Daoy (cell line): ENCODE data around the gene ECM1. TPM values are rescaled to one million over a fixed set of nuclear protein-coding genes. Genes with fewer than 3 reads are reported as not detected.
A peak's percentile ranks its signal among the peaks of the same experiment; 100 is the strongest.

Source experiments
- DNase-seq: peaks from one replicate; pipeline ENCODE4 v3.0.0-alpha.2; 2015; ENCODE audit warnings: low read depth
- total RNA-seq: library from RNA; depleted of rRNA; stranded (reverse); fragments of >200 nt; shearing (Covaris generic); gene quantifications from 2 replicates; pipeline ENCODE4 v1.2.3, GENCODE V29; 2014; rRNA removed

ECM1 gene
- total RNA-seq, 1 experiment from 2014 or later: 13.8 TPM

DNA sequence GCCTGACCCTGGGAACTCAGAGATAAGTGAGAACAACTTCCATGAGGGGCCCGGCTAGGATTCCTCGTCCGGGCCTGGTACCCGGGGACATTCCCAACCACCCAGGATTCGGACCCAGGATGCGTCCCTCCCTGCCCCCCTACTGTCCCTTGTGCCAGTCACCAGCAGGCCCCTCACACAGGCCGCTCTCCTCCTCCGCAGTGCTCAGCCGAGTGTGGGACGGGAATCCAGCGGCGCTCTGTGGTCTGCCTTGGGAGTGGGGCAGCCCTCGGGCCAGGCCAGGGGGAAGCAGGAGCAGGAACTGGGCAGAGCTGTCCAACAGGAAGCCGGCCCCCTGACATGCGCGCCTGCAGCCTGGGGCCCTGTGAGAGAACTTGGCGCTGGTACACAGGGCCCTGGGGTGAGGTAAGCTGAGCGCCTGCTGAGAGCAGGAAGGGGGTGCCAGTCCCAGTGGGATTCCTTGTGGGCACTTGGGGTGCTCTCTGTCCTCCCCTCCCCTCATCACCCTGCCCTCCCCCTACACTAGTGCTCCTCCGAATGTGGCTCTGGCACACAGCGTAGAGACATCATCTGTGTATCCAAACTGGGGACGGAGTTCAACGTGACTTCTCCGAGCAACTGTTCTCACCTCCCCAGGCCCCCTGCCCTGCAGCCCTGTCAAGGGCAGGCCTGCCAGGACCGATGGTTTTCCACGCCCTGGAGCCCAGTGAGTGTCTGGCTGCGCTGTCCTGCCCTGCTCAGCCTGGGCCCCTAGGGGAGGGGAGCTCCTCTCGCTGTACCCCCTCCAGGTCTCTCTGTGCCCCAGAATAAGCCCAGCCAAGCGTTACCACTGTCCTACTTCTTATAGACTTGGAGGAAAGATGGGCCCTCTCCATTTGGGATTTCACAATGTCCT, 51.1 kb downstream of the ECM1 start:
- DNase-seq: no peak

DNA sequence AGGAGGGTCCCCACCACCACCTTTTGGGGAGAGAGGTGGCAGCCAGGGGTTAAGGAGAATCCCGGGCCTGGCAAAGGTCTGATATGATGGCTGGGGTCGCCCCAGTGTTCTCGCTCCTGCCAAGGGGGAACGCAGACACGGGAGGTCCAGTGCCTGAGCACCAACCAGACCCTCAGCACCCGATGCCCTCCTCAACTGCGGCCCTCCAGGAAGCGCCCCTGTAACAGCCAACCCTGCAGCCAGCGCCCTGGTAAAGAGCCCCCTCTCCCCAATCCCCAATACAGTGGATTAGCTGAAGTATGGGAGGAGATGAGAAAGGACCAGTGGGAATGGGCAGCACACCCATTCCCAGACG, 51.7 kb downstream of the ECM1 start:
- no peak for DNase-seq

DNA sequence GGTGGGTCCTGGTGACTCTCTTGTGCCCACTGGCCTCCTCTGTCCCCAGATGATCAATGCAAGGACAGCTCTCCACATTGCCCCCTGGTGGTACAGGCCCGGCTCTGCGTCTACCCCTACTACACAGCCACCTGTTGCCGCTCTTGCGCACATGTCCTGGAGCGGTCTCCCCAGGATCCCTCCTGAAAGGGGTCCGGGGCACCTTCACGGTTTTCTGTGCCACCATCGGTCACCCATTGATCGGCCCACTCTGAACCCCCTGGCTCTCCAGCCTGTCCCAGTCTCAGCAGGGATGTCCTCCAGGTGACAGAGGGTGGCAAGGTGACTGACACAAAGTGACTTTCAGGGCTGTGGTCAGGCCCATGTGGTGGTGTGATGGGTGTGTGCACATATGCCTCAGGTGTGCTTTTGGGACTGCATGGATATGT, 52.1 kb downstream of the ECM1 start:
- DNase-seq: peak; percentile 70

DNA sequence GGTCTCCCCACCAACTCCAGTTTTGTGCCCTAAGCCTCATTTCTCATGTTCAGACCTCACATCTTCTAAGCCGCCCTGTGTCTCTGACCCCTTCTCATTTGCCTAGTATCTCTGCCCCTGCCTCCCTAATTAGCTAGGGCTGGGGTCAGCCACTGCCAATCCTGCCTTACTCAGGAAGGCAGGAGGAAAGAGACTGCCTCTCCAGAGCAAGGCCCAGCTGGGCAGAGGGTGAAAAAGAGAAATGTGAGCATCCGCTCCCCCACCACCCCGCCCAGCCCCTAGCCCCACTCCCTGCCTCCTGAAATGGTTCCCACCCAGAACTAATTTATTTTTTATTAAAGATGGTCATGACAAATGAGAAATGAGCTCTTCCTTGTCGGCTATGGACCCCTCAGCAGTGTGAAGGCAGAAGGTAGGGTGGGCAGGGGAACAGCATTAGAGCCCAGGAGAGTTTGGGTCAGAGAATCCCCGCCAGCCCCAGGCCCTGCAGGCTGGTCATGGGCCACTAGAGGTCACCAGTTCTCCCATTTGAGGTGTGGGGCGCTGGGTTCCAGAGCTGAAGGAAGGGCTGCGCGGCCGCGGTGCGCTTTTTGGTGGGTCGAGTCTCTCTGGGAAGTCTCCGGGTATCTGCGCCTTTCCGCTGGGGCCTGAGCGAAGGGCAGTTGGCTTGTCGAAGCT, 52.8 kb downstream of the ECM1 start:
- DNase-seq: peak; percentile 93

DNA sequence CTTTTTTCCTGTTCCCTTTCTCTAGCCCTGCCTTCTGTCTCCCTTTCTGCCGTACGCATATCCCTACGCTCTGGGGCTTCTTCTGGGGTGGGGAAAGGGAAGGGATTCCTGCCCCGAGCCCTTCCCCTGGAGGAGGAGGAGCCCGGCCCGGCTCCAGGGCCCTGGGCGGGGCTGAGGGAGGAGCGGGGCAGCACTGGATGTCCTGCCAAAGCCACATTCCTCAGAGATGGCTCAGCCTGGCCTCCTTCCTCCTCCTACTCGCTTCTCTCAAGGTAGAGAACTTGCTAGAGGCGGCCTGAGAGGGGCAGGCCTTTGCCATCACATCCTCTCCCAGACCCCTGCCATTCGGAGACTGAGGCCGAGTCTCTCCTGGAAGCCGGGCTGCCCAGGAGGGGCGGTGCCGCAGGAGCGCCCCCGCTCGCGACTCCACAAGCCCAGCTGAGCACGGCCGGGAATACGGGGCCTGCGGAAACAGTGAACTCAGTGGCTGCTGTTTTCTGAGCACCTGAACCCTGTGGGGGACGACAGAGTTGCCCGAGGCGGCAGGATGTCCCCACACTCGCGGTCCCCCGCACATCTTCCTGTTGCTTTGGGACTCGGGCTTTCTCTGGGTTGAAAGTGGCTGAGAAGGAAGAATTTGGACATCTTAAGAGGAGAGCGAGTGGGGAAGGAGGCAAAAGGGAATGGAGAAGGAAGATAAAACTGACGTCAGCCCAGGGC, 53.5 kb downstream of the ECM1 start:
- peak; percentile 99 for DNase-seq

DNA sequence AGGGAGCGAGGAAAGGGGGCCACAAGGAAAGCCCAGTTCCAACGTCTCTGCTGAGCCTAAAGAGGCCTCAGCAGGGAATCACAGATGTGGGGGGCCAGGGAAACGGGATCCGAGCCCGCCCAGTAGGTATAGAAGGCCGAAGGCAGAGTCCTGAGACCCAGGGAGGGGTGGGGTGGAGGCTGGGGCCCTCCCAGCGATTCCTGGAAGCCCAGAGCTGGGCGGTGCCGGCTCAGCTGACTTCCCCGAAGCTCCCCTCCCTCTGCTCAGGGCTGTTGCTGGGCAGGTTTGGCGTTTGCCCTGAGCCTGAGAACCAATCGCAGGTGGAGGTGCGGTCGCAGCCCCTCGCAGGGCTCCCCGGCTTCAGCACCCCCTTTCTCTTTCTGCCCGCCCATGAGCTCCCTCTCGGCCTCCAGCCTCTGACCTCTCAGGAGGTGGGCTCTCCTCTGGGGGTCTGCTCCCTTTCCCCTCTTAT, 54.1 kb downstream of the ECM1 start:
- peak; percentile 92 for DNase-seq

DNA sequence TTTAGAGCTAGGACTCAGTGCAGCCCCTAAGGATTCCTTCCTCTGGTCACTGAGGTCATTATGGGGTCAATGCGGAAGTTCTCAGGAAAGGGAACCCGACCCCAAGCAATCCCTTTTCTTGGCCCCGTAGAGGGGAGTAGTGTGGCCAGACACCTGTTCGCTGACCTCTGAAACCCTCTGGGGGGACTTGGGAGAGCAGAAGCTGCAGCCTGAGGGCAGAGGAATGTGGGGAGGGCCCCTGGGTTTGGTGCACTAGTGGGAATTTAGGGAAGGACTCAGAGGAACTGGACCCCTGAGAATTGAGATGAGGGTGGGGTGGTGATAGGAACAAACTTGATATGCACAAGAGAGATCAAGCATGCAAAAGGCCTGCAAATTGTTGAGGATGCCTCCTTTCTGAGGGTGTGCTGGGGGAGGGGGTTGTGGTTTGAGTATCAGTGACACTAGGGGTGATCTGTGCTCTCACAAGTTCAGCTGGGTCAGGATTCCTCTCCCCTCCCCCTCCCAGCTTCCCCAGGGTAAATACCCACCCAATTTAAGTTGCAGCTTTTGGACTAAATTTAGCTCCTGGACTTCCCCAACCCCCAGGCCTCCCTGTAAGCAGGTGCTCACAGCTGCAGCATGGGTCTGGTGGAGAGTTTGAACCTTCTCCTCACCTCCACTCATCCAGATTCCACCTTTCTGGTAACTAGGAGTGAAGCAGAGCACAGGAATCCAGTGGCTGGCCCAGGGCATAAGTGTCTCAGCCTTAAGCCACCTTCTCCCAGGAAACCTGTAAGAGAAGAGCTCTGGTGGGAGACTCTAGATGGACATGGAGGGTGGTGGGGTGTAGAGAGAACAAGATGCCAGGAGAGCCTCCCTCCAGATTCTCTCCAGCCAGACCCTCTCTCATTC, 54.8 kb downstream of the ECM1 start:
- DNase-seq: no peak

Other genes with a start within 250 kb of the ECM1 start
- gene APH1A, start 239.1 kb upstream of the ECM1 start, total RNA-seq: 102 and 125 TPM in 2 replicates
- 0.40 and 1.5 TPM in 2 replicates for gene C1orf54, start 235.3 kb upstream of the ECM1 start, total RNA-seq
- not detected in 2 replicates for gene CIART, start 225.6 kb upstream of the ECM1 start, total RNA-seq
- 77.0 and 92.7 TPM in 2 replicates for gene MRPS21, start 214.2 kb upstream of the ECM1 start, total RNA-seq
- 58.7 and 72.8 TPM in 2 replicates for gene PRPF3, start 186.6 kb upstream of the ECM1 start, total RNA-seq
- 8.5 and 9.2 TPM in 2 replicates for gene RPRD2, start 144.0 kb upstream of the ECM1 start, total RNA-seq
- 17.8 and 21.8 TPM in 2 replicates for gene TARS2, start 20.7 kb upstream of the ECM1 start, total RNA-seq
- gene FALEC, start 7.6 kb downstream of the ECM1 start, total RNA-seq: not detected in 2 replicates
- 0.33 TPM in 1 of 2 replicates, not detected in the other for gene ADAMTSL4, start 41.3 kb downstream of the ECM1 start, total RNA-seq
- 210 and 235 TPM in 2 replicates for gene MCL1, start 71.5 kb downstream of the ECM1 start, total RNA-seq
- gene ENSA, start 121.5 kb downstream of the ECM1 start, total RNA-seq: 146 and 217 TPM in 2 replicates
- gene GOLPH3L, start 189.0 kb downstream of the ECM1 start, total RNA-seq: 8.8 and 10.9 TPM in 2 replicates
- gene HORMAD1, start 212.8 kb downstream of the ECM1 start, total RNA-seq: not detected in 2 replicates